Stimulated activated CD8-positive, alpha-beta memory T cell treated with anti-CD3 and anti-CD28 coated beads, Interleukin-15, amount 100 ng/mL, for 24 hours (primary cell): ENCODE measurements around the gene UGT1A6.

Source experiments
- DNase-seq: peaks from one replicate; pipeline ENCODE4 v3.0.0-alpha.2; 2020; ENCODE audit warnings: low read depth

UGT1A6 gene

DNA sequence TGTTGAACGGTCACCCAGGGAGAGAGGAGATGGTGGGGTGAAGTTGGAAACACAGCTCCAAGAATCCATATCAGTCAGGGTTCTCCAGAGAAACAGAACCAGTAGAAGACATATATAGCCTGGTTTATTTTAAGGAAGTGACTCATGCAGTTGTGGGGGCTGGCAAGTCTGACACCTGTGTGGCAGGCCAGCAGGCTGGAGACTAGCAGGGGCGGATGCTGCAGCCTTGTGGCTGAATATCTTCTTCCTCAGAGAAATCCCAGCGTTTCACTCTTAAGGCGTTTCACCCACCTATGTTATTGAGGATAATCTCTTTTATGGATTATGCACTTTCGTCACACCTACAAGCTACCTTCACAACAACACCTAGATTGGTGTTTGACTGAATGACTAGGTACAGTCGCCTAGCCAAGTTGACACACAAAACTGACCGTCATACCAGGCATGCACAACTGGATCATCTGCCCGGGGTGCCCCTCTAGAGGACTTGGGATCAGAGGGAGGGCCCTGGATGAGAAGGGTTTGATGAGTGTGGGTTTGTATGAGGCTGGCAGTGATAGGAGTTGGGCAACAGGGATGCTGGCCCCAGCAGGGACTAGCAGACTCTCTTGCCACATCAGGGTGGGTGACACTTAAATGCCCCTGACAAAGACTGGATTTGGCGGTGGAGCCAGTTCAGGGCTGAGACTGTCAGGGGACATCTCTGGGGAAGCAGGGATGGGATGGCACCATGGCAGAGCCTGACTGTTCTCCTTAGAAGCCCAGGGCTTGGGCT, 108.9 kb downstream of the UGT1A6 start:
- DNase-seq: no peak

DNA sequence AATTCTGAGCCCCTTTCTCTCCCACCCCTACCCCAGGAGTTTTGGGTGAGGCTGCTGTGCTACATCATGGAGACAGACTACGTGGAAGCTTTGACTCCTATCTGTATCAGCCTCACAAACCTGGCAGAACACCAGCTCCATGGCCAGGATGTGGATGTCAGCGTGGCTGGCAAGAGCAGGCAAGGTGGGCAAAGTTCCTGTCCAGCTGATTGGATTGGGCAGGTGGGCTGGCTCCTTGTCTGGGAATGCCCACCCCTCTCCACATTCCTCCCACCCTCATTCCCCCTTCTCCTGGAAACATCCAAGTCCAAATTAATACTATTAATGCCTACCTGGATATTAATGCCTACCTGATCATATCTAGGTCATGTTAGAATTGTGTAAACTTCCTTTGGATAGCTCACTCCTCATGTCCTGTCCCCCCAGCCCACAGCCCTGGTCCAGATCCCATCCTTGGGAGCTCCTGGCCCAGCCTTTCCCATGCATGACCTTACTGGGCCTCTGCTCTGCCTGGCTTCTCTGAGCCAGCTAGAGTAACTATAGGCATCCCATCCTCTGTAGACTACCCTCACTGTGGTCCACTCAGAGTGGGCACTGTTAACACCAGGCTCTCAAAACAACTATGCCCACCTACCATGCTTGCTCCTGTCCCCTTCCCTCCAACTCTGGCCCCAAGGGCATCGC, 109.6 kb downstream of the UGT1A6 start:
- DNase-seq: no peak

GRCh38 chr2:233803292-233803911, 110.7 kb downstream of the UGT1A6 start:
- no peak for DNase-seq

DNA sequence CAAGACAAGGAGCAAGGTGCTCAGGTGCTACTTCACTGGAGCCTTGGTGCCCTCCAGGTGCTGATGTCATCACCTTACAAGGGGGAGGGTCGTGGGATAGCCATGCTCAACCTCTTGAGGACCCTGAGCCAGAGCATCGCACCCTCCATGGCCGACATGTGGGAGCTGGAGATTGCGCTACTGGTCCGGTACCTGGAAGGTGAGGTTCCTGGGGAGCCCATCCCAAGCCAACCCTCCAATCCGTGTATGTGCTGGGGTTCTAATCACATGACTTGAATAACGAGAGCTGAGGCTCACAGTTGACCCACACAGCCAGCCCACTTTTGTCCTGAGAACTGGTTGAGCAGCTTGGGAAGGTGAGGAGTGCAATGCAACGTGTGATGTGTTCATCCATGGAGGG, 111.3 kb downstream of the UGT1A6 start:
- no peak for DNase-seq

- no peak for DNase-seq
These were observed 114.7 kb downstream of the UGT1A6 start for GRCh38 chr2:233807215-233807865.

- no peak for DNase-seq
These were observed 115.6 kb downstream of the UGT1A6 start for GRCh38 chr2:233807966-233808935.

DNA sequence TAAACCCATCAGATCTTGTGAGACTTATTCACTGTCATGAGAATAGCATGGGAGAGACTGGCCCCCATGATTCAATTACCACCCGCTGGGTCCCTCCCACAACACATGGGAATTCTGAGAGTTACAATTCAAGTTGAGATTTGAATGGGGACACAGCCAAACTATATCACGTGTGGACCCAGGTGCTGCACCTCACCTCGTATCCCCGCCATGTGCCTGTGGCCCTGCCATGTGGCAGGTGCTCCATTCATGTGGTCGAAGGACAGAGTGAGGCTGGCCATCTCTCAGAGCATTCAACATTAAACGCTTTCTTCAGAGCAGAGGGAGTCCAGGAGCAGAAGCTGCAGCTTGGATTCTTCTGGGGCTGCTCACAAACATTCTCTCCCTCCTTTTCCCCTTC, 117.7 kb downstream of the UGT1A6 start:
- DNase-seq: no peak

- no peak for DNase-seq
These were observed 118.4 kb downstream of the UGT1A6 start for GRCh38 chr2:233811087-233811486.

GRCh38 chr2:233811732-233812131, 119.0 kb downstream of the UGT1A6 start:
- no peak for DNase-seq

GRCh38 chr2:233813236-233814055, 120.8 kb downstream of the UGT1A6 start:
- DNase-seq: no peak

DNA sequence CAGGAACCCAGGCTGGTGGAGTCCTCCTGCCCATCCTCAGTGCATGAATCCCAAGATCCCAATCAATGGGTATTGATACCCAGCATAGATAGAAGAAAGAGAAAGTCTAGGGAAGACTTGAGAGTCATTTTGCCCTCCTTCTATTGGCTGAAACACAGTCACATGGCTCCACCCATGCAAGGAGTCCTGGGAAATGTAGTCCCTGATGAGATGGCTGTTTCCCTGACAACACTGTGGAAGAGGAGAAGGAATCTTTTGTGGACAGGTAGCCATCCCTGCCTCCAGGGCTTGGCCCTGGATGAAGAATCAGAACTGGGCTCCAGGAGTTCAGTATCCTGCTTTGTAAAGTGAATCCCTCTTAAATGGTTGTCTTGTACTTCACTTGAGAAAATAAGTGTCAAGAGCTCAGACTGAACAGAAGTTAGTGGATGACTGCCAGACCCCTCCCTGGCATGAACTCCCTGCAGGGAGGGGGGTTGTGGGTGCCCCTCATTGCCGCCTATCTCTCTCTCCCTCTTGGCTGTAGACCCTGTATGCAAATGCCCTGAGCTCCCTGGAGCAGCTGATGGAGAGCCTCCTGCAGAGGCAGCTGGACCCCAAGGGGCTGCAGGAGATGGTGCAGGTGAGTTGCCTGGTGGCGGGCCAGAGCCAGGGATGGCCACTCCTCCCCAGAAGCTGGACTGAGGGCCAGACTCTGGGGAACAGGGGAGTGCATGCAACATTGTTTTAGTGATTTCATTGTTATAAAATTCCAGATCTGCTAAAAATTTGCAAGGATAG, 121.6 kb downstream of the UGT1A6 start:
- no peak for DNase-seq

DNA sequence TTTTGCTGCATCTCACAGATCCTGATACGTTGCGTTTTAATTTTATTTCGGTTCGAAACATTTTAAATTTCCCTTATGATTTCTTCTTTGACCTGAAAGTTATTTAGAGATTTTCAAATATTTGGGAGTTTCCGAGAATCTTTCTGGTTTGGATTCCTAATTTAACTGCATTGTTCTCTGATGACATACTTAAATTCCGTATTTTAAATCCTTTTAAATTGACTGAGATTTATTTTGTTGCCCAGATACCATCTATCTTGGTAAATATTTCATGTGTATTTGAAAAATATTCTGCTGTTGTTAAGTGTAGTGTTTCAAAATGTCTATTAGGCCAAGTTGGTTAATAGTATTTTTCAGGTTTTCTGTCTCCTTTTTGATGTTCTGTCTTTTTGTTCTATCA, 123.2 kb downstream of the UGT1A6 start:
- no peak for DNase-seq

DNA sequence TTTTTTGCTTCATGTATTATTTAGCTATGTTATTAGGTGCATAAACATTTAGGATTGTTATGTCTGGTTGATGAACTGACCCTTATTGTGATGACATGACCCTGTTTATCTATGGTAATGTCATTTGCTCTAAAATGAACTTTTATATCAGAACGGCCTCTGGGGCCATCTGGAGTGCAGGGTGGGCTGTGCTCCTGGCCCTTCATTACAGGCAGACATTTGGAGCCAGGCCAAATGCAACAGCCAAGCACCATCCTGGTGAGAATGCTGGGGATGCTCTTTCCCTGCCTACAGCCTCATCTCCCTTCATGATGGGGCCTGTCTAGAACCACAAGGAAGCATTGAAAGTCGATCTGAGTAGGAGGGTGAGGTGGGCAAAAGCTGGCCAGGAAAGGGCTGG, 123.6 kb downstream of the UGT1A6 start:
- no peak for DNase-seq

GRCh38 chr2:233816771-233817170, 124.1 kb downstream of the UGT1A6 start:
- DNase-seq: no peak

GRCh38 chr2:233817361-233817911, 124.7 kb downstream of the UGT1A6 start:
- no peak for DNase-seq

DNA sequence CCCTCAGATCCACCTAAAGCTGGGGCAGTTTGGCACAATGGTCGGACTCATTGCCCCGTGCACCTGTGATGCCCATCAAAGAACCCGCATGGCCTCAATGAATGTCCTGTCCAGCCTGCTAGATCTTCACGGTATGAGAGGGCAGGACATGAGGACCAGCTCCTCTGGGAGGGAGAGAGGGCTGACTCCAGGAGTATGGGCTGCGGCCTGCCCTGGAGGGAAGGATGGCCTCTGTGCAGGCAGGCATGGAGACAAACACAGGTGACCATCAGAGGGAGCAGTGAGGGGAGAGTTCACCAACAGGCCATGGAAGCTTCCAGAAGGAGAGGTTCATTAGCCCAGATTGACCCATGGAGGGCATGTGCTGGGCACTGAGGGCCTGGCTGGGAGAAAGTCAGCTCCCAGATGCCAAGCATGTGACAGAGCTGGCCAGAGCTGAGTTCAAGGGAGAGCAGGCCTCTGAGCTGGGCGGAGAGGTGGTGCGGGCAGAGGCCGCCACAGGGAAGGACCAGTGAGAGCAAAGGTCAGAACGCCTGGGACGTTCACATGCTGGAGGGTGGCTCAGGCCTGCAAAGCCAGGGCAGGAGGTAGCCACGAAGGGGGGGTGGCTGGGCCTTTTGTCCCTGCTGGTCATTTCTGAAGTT, 125.4 kb downstream of the UGT1A6 start:
- no peak for DNase-seq

GRCh38 chr2:233818639-233819621, 126.2 kb downstream of the UGT1A6 start:
- no peak for DNase-seq
